ENCODE measurements around the gene IL34.

Gene IL34

GRCh38 chr16:70674221-70675014, 28.1 kb downstream of the IL34 start:
- TF ChIP-seq GABPA (IDR thresholded peaks at IDR 0.05; ENCODE audit: low read depth), result no peak
- no peak for TF ChIP-seq SPI1 (IDR thresholded peaks at IDR 0.05; ENCODE audit: borderline replicate concordance, low read depth)
- no peak for TF ChIP-seq CTCF (IDR thresholded peaks at IDR 0.05; ENCODE audit: insufficient read depth, low read length)
- TF ChIP-seq, protein P1, sequence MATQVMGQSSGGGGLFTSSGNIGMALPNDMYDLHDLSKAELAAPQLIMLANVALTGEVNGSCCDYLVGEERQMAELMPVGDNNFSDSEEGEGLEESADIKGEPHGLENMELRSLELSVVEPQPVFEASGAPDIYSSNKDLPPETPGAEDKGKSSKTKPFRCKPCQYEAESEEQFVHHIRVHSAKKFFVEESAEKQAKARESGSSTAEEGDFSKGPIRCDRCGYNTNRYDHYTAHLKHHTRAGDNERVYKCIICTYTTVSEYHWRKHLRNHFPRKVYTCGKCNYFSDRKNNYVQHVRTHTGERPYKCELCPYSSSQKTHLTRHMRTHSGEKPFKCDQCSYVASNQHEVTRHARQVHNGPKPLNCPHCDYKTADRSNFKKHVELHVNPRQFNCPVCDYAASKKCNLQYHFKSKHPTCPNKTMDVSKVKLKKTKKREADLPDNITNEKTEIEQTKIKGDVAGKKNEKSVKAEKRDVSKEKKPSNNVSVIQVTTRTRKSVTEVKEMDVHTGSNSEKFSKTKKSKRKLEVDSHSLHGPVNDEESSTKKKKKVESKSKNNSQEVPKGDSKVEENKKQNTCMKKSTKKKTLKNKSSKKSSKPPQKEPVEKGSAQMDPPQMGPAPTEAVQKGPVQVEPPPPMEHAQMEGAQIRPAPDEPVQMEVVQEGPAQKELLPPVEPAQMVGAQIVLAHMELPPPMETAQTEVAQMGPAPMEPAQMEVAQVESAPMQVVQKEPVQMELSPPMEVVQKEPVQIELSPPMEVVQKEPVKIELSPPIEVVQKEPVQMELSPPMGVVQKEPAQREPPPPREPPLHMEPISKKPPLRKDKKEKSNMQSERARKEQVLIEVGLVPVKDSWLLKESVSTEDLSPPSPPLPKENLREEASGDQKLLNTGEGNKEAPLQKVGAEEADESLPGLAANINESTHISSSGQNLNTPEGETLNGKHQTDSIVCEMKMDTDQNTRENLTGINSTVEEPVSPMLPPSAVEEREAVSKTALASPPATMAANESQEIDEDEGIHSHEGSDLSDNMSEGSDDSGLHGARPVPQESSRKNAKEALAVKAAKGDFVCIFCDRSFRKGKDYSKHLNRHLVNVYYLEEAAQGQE (IDR thresholded peaks at IDR 0.05; ENCODE audit: insufficient replicate concordance, low read depth), result no peak
- TF ChIP-seq POLR2AphosphoS5 (IDR thresholded peaks at IDR 0.05; ENCODE audit: low read depth), result no peak
- H3K27me3 ChIP-seq (ENCODE audit: insufficient read depth, poor library complexity, severe bottlenecking), result no peaks in the 10 kb centered on the region
- no peak overlapping the region for H3K4me3 ChIP-seq (replicated peaks; ENCODE audit: insufficient read depth, low read length)
- no peak overlapping the region for H3K27ac ChIP-seq (replicated peaks)
- DNase-seq (ENCODE audit: low read depth in 1 of 2, low spot score in 1 of 2), result no peak

GRCh38 chr16:70675851-70676513, 29.6 kb downstream of the IL34 start:
- H3K4me3 ChIP-seq (replicated peaks; ENCODE audit: insufficient read depth, low read length), result no peak overlapping the region
- no peak overlapping the region for H3K27ac ChIP-seq (replicated peaks)
- DNase-seq (ENCODE audit: low read depth in 1 of 2, low spot score in 1 of 2), result no peak
- H3K27me3 ChIP-seq (ENCODE audit: insufficient read depth, poor library complexity, severe bottlenecking), result no peaks in the 10 kb centered on the region
- TF ChIP-seq CTCF (IDR thresholded peaks at IDR 0.05; ENCODE audit: insufficient read depth, low read length) (no peak), POLR2AphosphoS5 (IDR thresholded peaks at IDR 0.05; ENCODE audit: low read depth) (no peak), SPI1 (IDR thresholded peaks at IDR 0.05; ENCODE audit: borderline replicate concordance, low read depth) (no peak), GABPA (IDR thresholded peaks at IDR 0.05; ENCODE audit: low read depth) (no peak)
- TF ChIP-seq, protein P1 (IDR thresholded peaks at IDR 0.05; ENCODE audit: insufficient replicate concordance, low read depth), result no peak

DNA sequence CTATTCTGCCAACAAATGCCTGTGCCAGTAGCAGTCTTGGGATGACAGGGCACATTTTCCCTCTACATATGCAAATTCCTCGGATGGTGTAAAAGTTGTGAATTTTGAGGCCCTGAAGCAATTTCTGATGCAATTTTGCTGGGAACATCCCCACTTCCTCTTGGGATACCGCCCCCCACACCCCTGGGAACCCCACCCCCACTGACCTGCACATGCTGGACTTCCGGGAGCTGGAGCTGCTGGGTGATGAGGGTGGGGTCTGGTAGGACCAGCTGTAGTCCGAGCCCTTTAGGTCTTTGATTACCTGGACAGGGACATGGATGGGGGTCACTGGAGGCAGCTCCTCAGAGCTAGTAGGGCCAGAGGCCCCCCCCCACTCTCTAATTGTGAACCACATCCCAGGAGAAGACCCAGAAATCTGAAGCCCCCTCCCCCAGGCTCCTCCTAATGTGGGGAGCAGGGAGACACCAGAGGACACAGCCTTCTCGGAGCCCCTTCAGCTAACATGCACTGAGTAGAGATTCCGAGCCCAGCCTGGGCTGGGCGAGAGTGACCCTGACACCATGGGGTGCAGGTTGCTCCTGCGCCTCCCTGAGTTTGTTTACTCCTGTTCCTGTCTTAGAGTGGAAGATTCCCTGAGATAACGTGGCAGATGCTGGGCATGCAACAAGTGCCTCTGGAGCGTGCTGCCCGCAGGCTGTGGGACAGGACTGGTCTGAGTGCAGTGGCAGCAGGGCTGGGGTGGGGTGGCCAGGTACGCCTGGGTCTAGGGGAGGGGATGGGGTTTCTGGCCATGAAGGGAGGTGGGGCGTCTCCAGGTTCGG, 30.5 kb downstream of the IL34 start:
- no peak for DNase-seq (ENCODE audit: low read depth in 1 of 2, low spot score in 1 of 2)
- Histone ChIP-seq H3K27me3 (ENCODE audit: insufficient read depth, poor library complexity, severe bottlenecking) (no peaks in the 10 kb centered on the region), H3K4me3 (replicated peaks; ENCODE audit: insufficient read depth, low read length) (no peak overlapping the region), H3K27ac (replicated peaks) (no peak overlapping the region)
- TF ChIP-seq CTCF (IDR thresholded peaks at IDR 0.05; ENCODE audit: insufficient read depth, low read length) (no peak), SPI1 (IDR thresholded peaks at IDR 0.05; ENCODE audit: borderline replicate concordance, low read depth) (no peak), GABPA (IDR thresholded peaks at IDR 0.05; ENCODE audit: low read depth) (no peak), POLR2AphosphoS5 (IDR thresholded peaks at IDR 0.05; ENCODE audit: low read depth) (no peak)
- TF ChIP-seq, protein P1 (IDR thresholded peaks at IDR 0.05; ENCODE audit: insufficient replicate concordance, low read depth), result no peak

All from HL-60 (cell line).